Fibroblast of lung (primary cell): ENCODE results near the gene TIMMDC1.

ENCODE experiments used
- CTCF ChIP-seq, 2 donors: IDR thresholded peaks in 1 of 2; conservative IDR thresholded peaks in 1 of 2; 1 replicate in 1 of 2; 2 replicates in 1 of 2; pipeline ENCODE4 v1.5.1; 2011 to 2012; ENCODE audit warnings: low read length in 2 of 2, control low read depth in 1 of 2, inconsistent platforms in 1 of 2, low read depth in 1 of 2, mild to moderate bottlenecking in 1 of 2
- EZH2 ChIP-seq: IDR thresholded peaks from 2 replicates; pipeline ENCODE4 v1.5.1; 2012; ENCODE audit warnings: low read length, control low read depth, mild to moderate bottlenecking; ENCODE audit errors: missing control alignments

- TF ChIP-seq CTCF (conservative IDR thresholded peaks at IDR 0.05 in 1 of 2, IDR thresholded peaks at IDR 0.05 in 1 of 2; ENCODE audit: low read depth in 1 of 2, low read length in 2 of 2) (no peak), EZH2 (no peak)
These were observed 57.0 kb downstream of the TIMMDC1 start for GRCh38 chr3:119555309-119555735.
